Loucy (cell line): Measurements from ENCODE around the gene ARHGAP6.

ENCODE experiments used
- CTCF ChIP-seq: fragments of 200-600 bp; sonication (generic); conservative IDR thresholded peaks from 2 replicates; pipeline ENCODE4 v1.5.1; 2014; ENCODE audit warnings: mild to moderate bottlenecking, antibody characterized with exemption, low read length
- EZH2phosphoT487 ChIP-seq: fragments of 200-600 bp; IDR thresholded peaks from 2 replicates; pipeline ENCODE4 v1.6.1; 2018; ENCODE audit warnings: antibody characterized with exemption, mild to moderate bottlenecking, moderate library complexity, borderline replicate concordance

GRCh38 chrX:11393949-11394654 lies 271.6 kb downstream of the ARHGAP6 start:
- TF ChIP-seq CTCF (no peak), EZH2phosphoT487 (no peak)
